IMR-90 (cell line): ENCODE results near the gene ACTL9. TPM values are rescaled to one million over a fixed set of nuclear protein-coding genes. Genes with fewer than 3 reads are reported as not detected.
A peak's percentile ranks its signal among the peaks of the same experiment; 100 is the strongest.

Experiments
- ATAC-seq: fragments of 200-7000 bp; cut with Tn5 transposase; 2 replicates; pipeline ENCODE4 v1.9.1; 2020; ENCODE audit warnings: low read depth, mild to moderate bottlenecking, moderate library complexity
- BruUV-seq: library from RNA; stranded (reverse); fragments of 400-500 nt; replicated peaks from 2 replicates; lab custom pipeline; 2021; lab: Mats Ljungman, UMichigan
- CTCF ChIA-PET: fragments of 300-600 bp; formaldehyde crosslinking; extraction: SDS; loops from one replicate; lab custom pipeline; 2021; ENCODE audit warnings: antibody characterized with exemption; lab: Yijun Ruan, JAX
- POLR2A ChIA-PET: fragments of 300-600 bp; sonication (Branson Sonifier 250); formaldehyde crosslinking; loops from one replicate; lab custom pipeline; 2022; ENCODE audit warnings: antibody characterized with exemption; ENCODE audit not compliant: unreplicated experiment; lab: Charles Lee
- DNase-seq: peaks from one replicate; pipeline ENCODE4 v3.0.0; 2013
- H2AFZ ChIP-seq: replicated peaks from 2 replicates; pipeline ENCODE3; 2013; ENCODE audit warnings: low read length, mild to moderate bottlenecking; ENCODE audit not compliant: poor library complexity
- H2AK5ac ChIP-seq: 2 replicates; pipeline ENCODE4 v1.6.1; 2013; ENCODE audit warnings: low read depth, low read length, inconsistent platforms
- H2AK9ac ChIP-seq: replicated peaks from 2 replicates; pipeline ENCODE3; 2013; ENCODE audit warnings: mild to moderate bottlenecking, low read depth, low read length, moderate library complexity; ENCODE audit not compliant: poor library complexity
- H2BK120ac ChIP-seq: 2 replicates; pipeline ENCODE4 v1.6.1; 2013; ENCODE audit warnings: low read depth, low read length, inconsistent platforms
- H2BK15ac ChIP-seq: 3 replicates; pipeline ENCODE4 v1.6.1; 2013; ENCODE audit warnings: low read depth, low read length, inconsistent platforms
- H2BK20ac ChIP-seq: 2 replicates; pipeline ENCODE4 v1.6.1; 2013; ENCODE audit warnings: low read depth, mild to moderate bottlenecking, inconsistent platforms, low read length, moderate library complexity
- H2BK5ac ChIP-seq: 2 replicates; pipeline ENCODE4 v1.6.1; 2013; ENCODE audit warnings: mild to moderate bottlenecking, low read depth, low read length, inconsistent platforms; ENCODE audit not compliant: poor library complexity, severe bottlenecking
- H3K14ac ChIP-seq: replicated peaks from 2 replicates; pipeline ENCODE4 v1.6.1; 2013; ENCODE audit warnings: low read depth, low read length, inconsistent platforms
- H3K18ac ChIP-seq: 2 replicates; pipeline ENCODE4 v1.6.1; 2013; ENCODE audit warnings: low read depth, low read length, control low read depth
- H3K23ac ChIP-seq: 2 replicates; pipeline ENCODE4 v1.6.1; 2013; ENCODE audit warnings: low read depth, low read length, inconsistent platforms
- H3K27ac ChIP-seq: 2 replicates; pipeline ENCODE4 v1.5.1; 2013; ENCODE audit warnings: mild to moderate bottlenecking, control low read depth, low read length; ENCODE audit not compliant: insufficient read depth
- H3K27me3 ChIP-seq: 2 replicates; pipeline ENCODE4 v1.6.1; 2013; ENCODE audit warnings: low read length; ENCODE audit not compliant: control insufficient read depth, insufficient read depth
- H3K36me3 ChIP-seq: 2 replicates; pipeline ENCODE4 v1.6.1; 2013; ENCODE audit warnings: low read length, mixed read lengths; ENCODE audit not compliant: control insufficient read depth, insufficient read depth
- H3K4ac ChIP-seq: 2 replicates; pipeline ENCODE4 v1.6.1; 2013; ENCODE audit warnings: low read depth, low read length, inconsistent platforms
- H3K4me1 ChIP-seq: 2 replicates; pipeline ENCODE4 v1.6.1; 2013; ENCODE audit warnings: low read length, mixed read lengths; ENCODE audit not compliant: control insufficient read depth, insufficient read depth
- H3K4me2 ChIP-seq: 2 replicates; pipeline ENCODE4 v1.6.1; 2013; ENCODE audit warnings: low read depth, mild to moderate bottlenecking, control low read depth, low read length, moderate library complexity
- H3K4me3 ChIP-seq: 2 replicates; pipeline ENCODE4 v1.5.1; 2013; ENCODE audit warnings: low read depth, mild to moderate bottlenecking, control low read depth, low read length, moderate library complexity; ENCODE audit not compliant: insufficient read depth
- H3K56ac ChIP-seq: 2 replicates; pipeline ENCODE4 v1.6.1; 2013; ENCODE audit warnings: low read length, inconsistent platforms; ENCODE audit not compliant: insufficient read depth; ENCODE audit errors: extremely low read depth
- H3K79me1 ChIP-seq, 2 experiments: 2 replicates each; pipeline ENCODE4 v1.6.1; 2013; ENCODE audit warnings: low read length in 2 of 2, inconsistent platforms in 1 of 2, low read depth in 1 of 2
- H3K9ac ChIP-seq: 2 replicates; pipeline ENCODE4 v1.6.1; 2013; ENCODE audit warnings: low read depth, low read length, control low read depth
- H3K9me1 ChIP-seq: 2 replicates; pipeline ENCODE4 v1.6.1; 2013; ENCODE audit warnings: low read length, inconsistent platforms; ENCODE audit not compliant: insufficient read depth
- H3K9me3 ChIP-seq: 2 replicates; pipeline ENCODE4 v1.6.1; 2013; ENCODE audit warnings: low read length; ENCODE audit not compliant: control insufficient read depth, insufficient read depth
- H4K20me1 ChIP-seq: 2 replicates; pipeline ENCODE4 v1.6.1; 2013; ENCODE audit warnings: low read length, inconsistent platforms; ENCODE audit not compliant: insufficient read depth
- H4K5ac ChIP-seq: 2 replicates; pipeline ENCODE4 v1.6.1; 2013; ENCODE audit warnings: mild to moderate bottlenecking, low read depth, low read length, control low read depth
- H4K8ac ChIP-seq, 2 experiments: 2 replicates each; pipeline ENCODE4 v1.6.1; 2013; ENCODE audit warnings: low read depth in 2 of 2, low read length in 2 of 2, control low read depth in 1 of 2, inconsistent platforms in 1 of 2
- H4K91ac ChIP-seq: 2 replicates; pipeline ENCODE4 v1.6.1; 2013; ENCODE audit warnings: low read depth, low read length, inconsistent platforms; ENCODE audit not compliant: insufficient read depth
- CEBPB ChIP-seq: IDR thresholded peaks from 2 replicates; pipeline ENCODE4 v1.6.1; 2012; ENCODE audit warnings: low read depth, low read length, improper control_type of control experiment
- CHD1 ChIP-seq: IDR thresholded peaks from 2 replicates; pipeline ENCODE4 v1.6.1; 2012; ENCODE audit warnings: low read depth, low read length, improper control_type of control experiment
- CTCF ChIP-seq: conservative IDR thresholded peaks from 2 replicates; pipeline ENCODE4 v1.5.1; 2012; ENCODE audit warnings: mild to moderate bottlenecking, low read depth, low read length, improper control_type of control experiment
- FOS ChIP-seq: fragments of 150-350 bp; IDR thresholded peaks from 2 replicates; pipeline ENCODE4 v1.6.1; 2016; ENCODE audit warnings: low read depth, low read length
- MAFK ChIP-seq: IDR thresholded peaks from 2 replicates; pipeline ENCODE4 v1.6.1; 2012; ENCODE audit warnings: low read depth, low read length, improper control_type of control experiment
- POLR2A ChIP-seq: IDR thresholded peaks from 2 replicates; pipeline ENCODE4 v1.6.1; 2012; ENCODE audit warnings: mild to moderate bottlenecking, low read depth, low read length
- RAD21 ChIP-seq: IDR thresholded peaks from 2 replicates; pipeline ENCODE4 v1.6.1; 2012; ENCODE audit warnings: low read length, improper control_type of control experiment
- RFX5 ChIP-seq: IDR thresholded peaks from 2 replicates; pipeline ENCODE4 v1.8.0; 2012; ENCODE audit warnings: low read depth, mild to moderate bottlenecking, low read length, moderate library complexity
- SMC3 ChIP-seq: fragments of 150-350 bp; IDR thresholded peaks from 2 replicates; pipeline ENCODE4 v1.6.1; 2016; ENCODE audit warnings: low read depth, mild to moderate bottlenecking, antibody characterized with exemption, low read length, moderate library complexity
- USF2 ChIP-seq: fragments of 150-350 bp; IDR thresholded peaks from 2 replicates; pipeline ENCODE4 v1.6.1; 2017; ENCODE audit warnings: mild to moderate bottlenecking, antibody characterized with exemption, low read length, low read depth
- WGBS, 2 experiments: methylation state at CpG; one replicate each; pipeline versions ENCODE4 v1.1.5 to v1.1.7; 2013; ENCODE audit warnings: missing lambda C conversion rate in 2 of 2; ENCODE audit not compliant: insufficient read length in 1 of 2; ENCODE audit errors: extremely low coverage in 2 of 2; 5-methylcytosine and 5-hydroxymethylcytosine counted together
- dilution Hi-C: fragments of 300-500 bp; cut with HindIII; formaldehyde crosslinking; loops from one replicate; pipeline ENCODE4 v1.14.3; 2018; ENCODE audit warnings: low sequenced_read_pairs; ENCODE audit not compliant: unreplicated experiment
- in situ Hi-C: fragments of 300-500 bp; cut with MboI; formaldehyde crosslinking; loops from 3 replicates; pipeline ENCODE4 v1.14.3; 2019; ENCODE audit warnings: low sequenced_read_pairs, inconsistent platforms, mixed read lengths
- intact Hi-C: fragments of 100-400 bp; cut with micrococcal nuclease; formaldehyde crosslinking; loops from 2 replicates; pipeline ENCODE4 v1.10.0; 2022
- polyA plus RNA-seq, 3 experiments: library from polyadenylated mRNA; depleted of rRNA; stranded (reverse); fragments of >200 nt; gene quantifications; 2 replicates each; pipeline ENCODE4 v1.2.3, GENCODE V29; 2012; ENCODE audit warnings: low replicate concordance in 1 of 3
- total RNA-seq: library from RNA; depleted of rRNA; stranded (reverse); fragments of >200 nt; gene quantifications from 2 replicates; pipeline ENCODE4 v1.2.3, GENCODE V29; 2012

The ACTL9 gene
- total and polyA plus RNA-seq, 2 of the 4 experiments (the other 2 are of a cell fraction) = not detected

DNA sequence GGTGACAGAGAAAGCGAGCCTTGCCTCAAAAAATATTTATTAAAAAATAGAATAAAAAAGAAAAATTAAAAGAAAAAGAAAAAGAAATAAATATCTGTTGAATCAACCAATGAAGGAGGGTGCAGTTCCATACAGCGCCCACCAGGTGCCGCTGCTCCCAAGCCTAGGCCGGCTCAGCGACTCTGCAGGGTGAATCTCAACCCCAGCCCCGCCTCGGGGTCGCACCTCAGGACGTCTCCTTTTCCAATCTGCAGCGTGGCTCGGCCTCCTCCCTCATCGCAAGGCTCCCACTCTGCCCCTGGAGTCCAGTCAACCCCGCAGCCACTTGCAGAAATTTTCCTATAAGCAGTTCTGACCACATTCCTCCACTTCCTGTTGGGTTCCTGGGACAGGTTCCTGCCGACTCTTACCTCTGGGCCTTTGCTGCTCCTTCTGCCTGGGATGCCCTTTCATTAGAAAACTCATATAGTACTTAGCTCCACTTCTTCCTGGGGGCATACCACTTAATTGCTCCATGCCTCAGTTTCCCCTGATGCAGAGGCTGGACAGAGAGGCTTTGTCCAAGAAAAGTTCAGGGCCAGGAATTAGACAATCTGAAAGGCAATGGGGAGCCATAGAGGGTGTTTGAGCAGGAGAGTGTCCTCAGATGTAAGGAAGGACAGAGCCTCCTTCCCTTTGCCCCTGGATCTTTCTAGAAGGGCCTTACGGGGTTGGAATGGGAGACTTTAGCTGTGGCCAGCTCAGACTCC, 43.8 kb downstream of the ACTL9 start:
- no peak overlapping the region for H2BK120ac ChIP-seq
- no peaks in the 10 kb centered on the region for H3K36me3 ChIP-seq
- WGBS, 2 experiments = 5% methylated on average over 4 of the region's 15 CpGs; no CpG with 5 or more reads in 1 of the 2 experiments
- peak overlapping the region; percentile 90 for H3K4me2 ChIP-seq
- H3K79me1 ChIP-seq = no peaks in the 10 kb centered on the region
- no peak overlapping the region for H3K14ac ChIP-seq
- no peak overlapping the region for H2BK15ac ChIP-seq
- POLR2A ChIA-PET = no interaction called here
- H4K5ac ChIP-seq = no peak overlapping the region
- H2AK9ac ChIP-seq = peak overlapping the region; percentile 52
- no peak overlapping the region for H4K91ac ChIP-seq
- no peak overlapping the region for H3K9ac ChIP-seq
- ATAC-seq (peak; percentile 98), DNase-seq (peak; percentile 27)
- dilution Hi-C loops (no loop called here), in situ Hi-C loops (loop anchor here (25.0 kb wide), 1 partner anchor 433 kb away; the partner anchor contains the start of gene OR1M1), intact Hi-C loops (loop anchor here (1.0 kb wide), 3 partner anchors 40 to 426 kb away; no protein-coding TSS in a partner anchor)
- H4K8ac ChIP-seq = no peak overlapping the region; a peak in 1 of 4 replicates
- no peak overlapping the region for H3K4ac ChIP-seq
- H3K23ac ChIP-seq = no peak overlapping the region
- H3K27ac ChIP-seq = no peak overlapping the region
- no peak overlapping the region for H3K18ac ChIP-seq
- BruUV-seq = no TSS peak
- no peak for TF ChIP-seq MAFK
- no peak for TF ChIP-seq CEBPB
- TF ChIP-seq POLR2A = no peak
- peak; percentile 77 for TF ChIP-seq RAD21
- TF ChIP-seq USF2 = no peak
- no peak for TF ChIP-seq CHD1
- TF ChIP-seq RFX5 = no peak
- TF ChIP-seq SMC3 = peak; percentile 62
- TF ChIP-seq FOS = no peak
- peak; percentile 87 for TF ChIP-seq CTCF
- H2AK5ac ChIP-seq = no peak overlapping the region
- H3K4me3 ChIP-seq = no peak overlapping the region
- H3K9me3 ChIP-seq = no peaks in the 10 kb centered on the region
- no peaks in the 10 kb centered on the region for H3K4me1 ChIP-seq
- no peaks in the 10 kb centered on the region for H3K9me1 ChIP-seq
- H2AFZ ChIP-seq = peak overlapping the region; percentile 95
- H2BK20ac ChIP-seq = no peak overlapping the region
- H3K27me3 ChIP-seq = peaks cover 3% of the 10 kb centered on the region; the same call in 1 of the 2 replicates
- CTCF ChIA-PET = interaction anchor here (0.7 kb wide), 1 partner anchor 198 kb away, joined by 3 read pairs; no protein-coding TSS in a partner anchor
- H4K20me1 ChIP-seq = no peaks in the 10 kb centered on the region
- H2BK5ac ChIP-seq = no peak overlapping the region
- no peak overlapping the region for H3K56ac ChIP-seq
